SK-N-SH treated with all-trans-retinoic acid at 6 μM for 48 hours (cell line): ENCODE data around the gene GMCL1.

Experiments
- ATAC-seq: fragments of 200-7000 bp; cut with Tn5 transposase; 3 replicates; pipeline ENCODE4 v1.9.1; 2020; ENCODE audit warnings: mild to moderate bottlenecking, moderate library complexity
- ARNTL ChIP-seq: fragments of 450-650 bp; formaldehyde crosslinking; IDR thresholded peaks from 2 replicates; pipeline ENCODE4 v1.5.0; 2020; ENCODE audit warnings: low read depth, mild to moderate bottlenecking, moderate library complexity, borderline replicate concordance
- BACH2 ChIP-seq: fragments of 250-450 bp; sonication (Bioruptor Pico); IDR thresholded peaks from 2 replicates; pipeline ENCODE4 v1.9.0; 2021; ENCODE audit warnings: mild to moderate bottlenecking, borderline replicate concordance
- CSDC2 ChIP-seq: fragments of 250-450 bp; sonication (Bioruptor Pico); IDR thresholded peaks from 2 replicates; pipeline ENCODE4 v1.5.0; 2020; ENCODE audit warnings: mild to moderate bottlenecking, moderate library complexity
- ESRRG ChIP-seq: fragments of 250-450 bp; sonication (Bioruptor Pico); IDR thresholded peaks from 2 replicates; pipeline ENCODE4 v1.6.1; 2021; ENCODE audit warnings: mild to moderate bottlenecking
- GLIS3 ChIP-seq: fragments of 250-450 bp; sonication (Bioruptor Pico); IDR thresholded peaks from 2 replicates; pipeline ENCODE4 v1.5.0; 2020; ENCODE audit warnings: mild to moderate bottlenecking, moderate library complexity
- ISL1 ChIP-seq: fragments of 250-450 bp; sonication (Bioruptor Pico); IDR thresholded peaks from 2 replicates; pipeline ENCODE4 v2.1.2; 2022; ENCODE audit warnings: mild to moderate bottlenecking, moderate library complexity
- OSR1 ChIP-seq: fragments of 250-450 bp; sonication (Bioruptor Pico); IDR thresholded peaks from 2 replicates; pipeline ENCODE4 v1.8.0; 2022; ENCODE audit warnings: moderate library complexity, mild to moderate bottlenecking, inconsistent platforms
- POU6F1 ChIP-seq: fragments of 250-450 bp; sonication (Bioruptor Pico); IDR thresholded peaks from 2 replicates; pipeline ENCODE4 v1.8.0; 2021; ENCODE audit warnings: low read depth, mild to moderate bottlenecking, moderate library complexity, borderline replicate concordance
- PPARA ChIP-seq: fragments of 250-450 bp; sonication (Bioruptor Pico); IDR thresholded peaks from 2 replicates; pipeline ENCODE4 v1.5.0; 2020; ENCODE audit warnings: mild to moderate bottlenecking, borderline replicate concordance
- RARB ChIP-seq: fragments of 250-450 bp; sonication (Bioruptor Pico); IDR thresholded peaks from 2 replicates; pipeline ENCODE4 v1.8.0; 2021; ENCODE audit warnings: mild to moderate bottlenecking, moderate library complexity
- SNAI2 ChIP-seq: fragments of 250-450 bp; sonication (Bioruptor Pico); IDR thresholded peaks from 2 replicates; pipeline ENCODE4 v1.5.0; 2020; ENCODE audit warnings: mild to moderate bottlenecking, moderate library complexity
- TCF4 ChIP-seq: fragments of 250-450 bp; sonication (Bioruptor Pico); IDR thresholded peaks from 2 replicates; pipeline ENCODE4 v1.8.0; 2021; ENCODE audit warnings: mild to moderate bottlenecking, moderate library complexity, borderline replicate concordance
- TOX ChIP-seq: fragments of 250-450 bp; sonication (Bioruptor Pico); IDR thresholded peaks from 2 replicates; pipeline ENCODE4 v1.8.0; 2021; ENCODE audit warnings: mild to moderate bottlenecking, moderate library complexity, borderline replicate concordance
- ZC3H10 ChIP-seq: fragments of 250-450 bp; sonication (Bioruptor Pico); IDR thresholded peaks from 2 replicates; pipeline ENCODE4 v1.5.1; 2021; ENCODE audit warnings: mild to moderate bottlenecking, moderate library complexity
- ZFP3 ChIP-seq: fragments of 250-450 bp; sonication (Bioruptor Pico); IDR thresholded peaks from 2 replicates; pipeline ENCODE4 v1.5.0; 2020; ENCODE audit warnings: mild to moderate bottlenecking, moderate library complexity
- ZFP30 ChIP-seq: fragments of 450-650 bp; formaldehyde crosslinking; IDR thresholded peaks from 2 replicates; pipeline ENCODE4 v1.5.0; 2022; ENCODE audit warnings: mild to moderate bottlenecking, moderate library complexity
- ZNF565 ChIP-seq: fragments of 450-650 bp; formaldehyde crosslinking; conservative IDR thresholded peaks from 2 replicates; pipeline ENCODE4 v1.5.0; 2020; ENCODE audit warnings: low read depth, mild to moderate bottlenecking, moderate library complexity
- ZNF70 ChIP-seq: fragments of 450-650 bp; formaldehyde crosslinking; IDR thresholded peaks from 2 replicates; pipeline ENCODE4 v1.5.0; 2020; ENCODE audit warnings: mild to moderate bottlenecking, moderate library complexity
- ZNF8 ChIP-seq: fragments of 450-650 bp; formaldehyde crosslinking; IDR thresholded peaks from 2 replicates; pipeline ENCODE4 v1.5.0; 2020; ENCODE audit warnings: mild to moderate bottlenecking, moderate library complexity
- TF ChIP-seq, protein P1 (sequence below): fragments of 250-450 bp; sonication (Bioruptor Pico); IDR thresholded peaks from 2 replicates; pipeline ENCODE4 v1.5.1; 2020; ENCODE audit warnings: low read depth, mild to moderate bottlenecking, moderate library complexity
- TF ChIP-seq, protein P2 (sequence below): fragments of 250-450 bp; sonication (Bioruptor Pico); IDR thresholded peaks from 2 replicates; pipeline ENCODE4 v1.5.1; 2021; ENCODE audit warnings: mild to moderate bottlenecking, moderate library complexity
- TF ChIP-seq, protein P3 (sequence below): fragments of 250-450 bp; sonication (Bioruptor Pico); IDR thresholded peaks from 2 replicates; pipeline ENCODE4 v1.8.0; 2020; ENCODE audit warnings: mild to moderate bottlenecking, moderate library complexity, borderline replicate concordance

GMCL1 gene

GRCh38 chr2:69810550-69810949, 18.9 kb upstream of the GMCL1 start:
- ATAC-seq: no peak
- TF ChIP-seq, protein P1, sequence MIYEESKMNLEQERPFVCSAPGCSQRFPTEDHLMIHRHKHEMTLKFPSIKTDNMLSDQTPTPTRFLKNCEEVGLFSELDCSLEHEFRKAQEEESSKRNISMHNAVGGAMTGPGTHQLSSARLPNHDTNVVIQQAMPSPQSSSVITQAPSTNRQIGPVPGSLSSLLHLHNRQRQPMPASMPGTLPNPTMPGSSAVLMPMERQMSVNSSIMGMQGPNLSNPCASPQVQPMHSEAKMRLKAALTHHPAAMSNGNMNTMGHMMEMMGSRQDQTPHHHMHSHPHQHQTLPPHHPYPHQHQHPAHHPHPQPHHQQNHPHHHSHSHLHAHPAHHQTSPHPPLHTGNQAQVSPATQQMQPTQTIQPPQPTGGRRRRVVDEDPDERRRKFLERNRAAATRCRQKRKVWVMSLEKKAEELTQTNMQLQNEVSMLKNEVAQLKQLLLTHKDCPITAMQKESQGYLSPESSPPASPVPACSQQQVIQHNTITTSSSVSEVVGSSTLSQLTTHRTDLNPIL (CRISPR knock-in tag): no peak
- TF ChIP-seq ZNF8 (CRISPR knock-in tag): no peak
- TF ChIP-seq GLIS3 (CRISPR knock-in tag): no peak
- TF ChIP-seq TOX (CRISPR knock-in tag): no peak
- no peak for TF ChIP-seq ZNF565 (CRISPR knock-in tag)
- TF ChIP-seq ZFP30 (CRISPR knock-in tag): no peak
- no peak for TF ChIP-seq ARNTL (CRISPR knock-in tag)
- no peak for TF ChIP-seq CSDC2
- TF ChIP-seq ZFP3 (CRISPR knock-in tag): no peak
- no peak for TF ChIP-seq RARB
- TF ChIP-seq POU6F1 (CRISPR knock-in tag): no peak

DNA sequence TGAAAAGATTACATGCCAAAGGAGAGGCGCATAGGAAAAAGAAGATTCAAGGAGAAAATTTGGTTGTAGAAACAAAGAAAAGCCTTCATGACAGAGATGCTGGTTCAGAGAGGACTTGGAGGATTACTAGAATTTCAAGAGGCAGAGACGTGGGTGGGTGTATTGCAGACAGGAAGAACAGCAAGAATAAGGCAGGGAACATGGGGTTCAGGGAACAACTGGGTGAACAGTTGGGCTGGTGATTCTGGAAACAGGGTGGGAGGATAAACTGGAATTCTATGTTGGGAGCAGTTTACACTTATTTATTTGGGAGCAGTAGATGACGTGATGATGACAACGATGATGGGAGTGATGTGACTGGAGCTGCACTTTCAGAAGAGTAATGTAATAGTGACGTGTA, 18.4 kb upstream of the GMCL1 start:
- ATAC-seq: no peak
- TF ChIP-seq CSDC2 (no peak), TCF4 (CRISPR knock-in tag) (no peak), ZFP30 (CRISPR knock-in tag) (no peak), GLIS3 (CRISPR knock-in tag) (no peak), OSR1 (CRISPR knock-in tag) (no peak), PPARA (CRISPR knock-in tag) (no peak), RARB (no peak), ISL1 (CRISPR knock-in tag) (no peak), ZFP3 (CRISPR knock-in tag) (no peak), SNAI2 (no peak), POU6F1 (CRISPR knock-in tag) (no peak), ESRRG (no peak), BACH2 (CRISPR knock-in tag) (no peak), ZNF8 (CRISPR knock-in tag) (no peak), ZNF565 (CRISPR knock-in tag) (no peak)
- TF ChIP-seq, protein P1 (CRISPR knock-in tag): no peak
- TF ChIP-seq, protein P2, sequence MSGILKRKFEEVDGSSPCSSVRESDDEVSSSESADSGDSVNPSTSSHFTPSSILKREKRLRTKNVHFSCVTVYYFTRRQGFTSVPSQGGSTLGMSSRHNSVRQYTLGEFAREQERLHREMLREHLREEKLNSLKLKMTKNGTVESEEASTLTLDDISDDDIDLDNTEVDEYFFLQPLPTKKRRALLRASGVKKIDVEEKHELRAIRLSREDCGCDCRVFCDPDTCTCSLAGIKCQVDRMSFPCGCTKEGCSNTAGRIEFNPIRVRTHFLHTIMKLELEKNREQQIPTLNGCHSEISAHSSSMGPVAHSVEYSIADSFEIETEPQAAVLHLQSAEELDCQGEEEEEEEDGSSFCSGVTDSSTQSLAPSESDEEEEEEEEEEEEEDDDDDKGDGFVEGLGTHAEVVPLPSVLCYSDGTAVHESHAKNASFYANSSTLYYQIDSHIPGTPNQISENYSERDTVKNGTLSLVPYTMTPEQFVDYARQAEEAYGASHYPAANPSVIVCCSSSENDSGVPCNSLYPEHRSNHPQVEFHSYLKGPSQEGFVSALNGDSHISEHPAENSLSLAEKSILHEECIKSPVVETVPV (CRISPR knock-in tag): no peak
- TF ChIP-seq, protein P3, sequence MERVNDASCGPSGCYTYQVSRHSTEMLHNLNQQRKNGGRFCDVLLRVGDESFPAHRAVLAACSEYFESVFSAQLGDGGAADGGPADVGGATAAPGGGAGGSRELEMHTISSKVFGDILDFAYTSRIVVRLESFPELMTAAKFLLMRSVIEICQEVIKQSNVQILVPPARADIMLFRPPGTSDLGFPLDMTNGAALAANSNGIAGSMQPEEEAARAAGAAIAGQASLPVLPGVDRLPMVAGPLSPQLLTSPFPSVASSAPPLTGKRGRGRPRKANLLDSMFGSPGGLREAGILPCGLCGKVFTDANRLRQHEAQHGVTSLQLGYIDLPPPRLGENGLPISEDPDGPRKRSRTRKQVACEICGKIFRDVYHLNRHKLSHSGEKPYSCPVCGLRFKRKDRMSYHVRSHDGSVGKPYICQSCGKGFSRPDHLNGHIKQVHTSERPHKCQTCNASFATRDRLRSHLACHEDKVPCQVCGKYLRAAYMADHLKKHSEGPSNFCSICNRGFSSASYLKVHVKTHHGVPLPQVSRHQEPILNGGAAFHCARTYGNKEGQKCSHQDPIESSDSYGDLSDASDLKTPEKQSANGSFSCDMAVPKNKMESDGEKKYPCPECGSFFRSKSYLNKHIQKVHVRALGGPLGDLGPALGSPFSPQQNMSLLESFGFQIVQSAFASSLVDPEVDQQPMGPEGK (CRISPR knock-in tag): no peak

GRCh38 chr2:69811591-69811990, 17.9 kb upstream of the GMCL1 start:
- no peak for ATAC-seq
- TF ChIP-seq ISL1 (CRISPR knock-in tag) (no peak), BACH2 (CRISPR knock-in tag) (no peak), TCF4 (CRISPR knock-in tag) (no peak), ZNF565 (CRISPR knock-in tag) (no peak), ZC3H10 (CRISPR knock-in tag) (no peak), POU6F1 (CRISPR knock-in tag) (no peak), CSDC2 (no peak), ZNF70 (no peak), SNAI2 (no peak)
- TF ChIP-seq, protein P3 (CRISPR knock-in tag): no peak
